HFF-Myc (cell line): ENCODE data around the gene SINHCAF.

ENCODE experiments used
- DNase-seq: peaks from one replicate; pipeline ENCODE4 v3.0.0-alpha.2; 2011; ENCODE audit warnings: low read depth; ENCODE audit errors: extremely low read depth
- H3K4me3 ChIP-seq: replicated peaks from 2 replicates; pipeline ENCODE4 v1.5.1; 2011; ENCODE audit warnings: low read depth, mild to moderate bottlenecking, control low read depth, low read length
- TF ChIP-seq, protein P1 (sequence below): IDR thresholded peaks from 2 replicates; pipeline ENCODE4 v1.5.1; 2012; ENCODE audit warnings: mild to moderate bottlenecking, low read depth, low read length, control low read depth; ENCODE audit errors: missing control alignments

SINHCAF gene

DNA sequence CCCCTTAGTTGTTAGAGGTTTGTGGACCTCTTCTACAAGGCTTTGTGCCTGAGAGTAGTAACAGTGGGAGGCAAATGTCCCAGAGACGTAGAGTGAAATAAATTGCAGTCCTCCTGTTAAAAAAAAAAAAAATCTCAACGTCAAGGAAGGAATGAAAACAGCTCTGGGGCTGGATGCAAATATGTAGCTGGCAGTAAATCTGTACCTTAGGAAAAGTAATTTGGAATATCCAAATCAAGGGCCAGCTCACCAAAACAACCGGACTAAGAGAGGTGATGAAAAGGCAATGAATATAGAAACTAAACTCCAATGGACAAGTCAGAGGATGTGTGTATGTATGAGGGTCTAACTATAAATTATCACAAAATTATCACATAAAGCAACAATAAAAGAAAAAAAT lies 27.0 kb downstream of the SINHCAF start:
- TF ChIP-seq, protein P1, sequence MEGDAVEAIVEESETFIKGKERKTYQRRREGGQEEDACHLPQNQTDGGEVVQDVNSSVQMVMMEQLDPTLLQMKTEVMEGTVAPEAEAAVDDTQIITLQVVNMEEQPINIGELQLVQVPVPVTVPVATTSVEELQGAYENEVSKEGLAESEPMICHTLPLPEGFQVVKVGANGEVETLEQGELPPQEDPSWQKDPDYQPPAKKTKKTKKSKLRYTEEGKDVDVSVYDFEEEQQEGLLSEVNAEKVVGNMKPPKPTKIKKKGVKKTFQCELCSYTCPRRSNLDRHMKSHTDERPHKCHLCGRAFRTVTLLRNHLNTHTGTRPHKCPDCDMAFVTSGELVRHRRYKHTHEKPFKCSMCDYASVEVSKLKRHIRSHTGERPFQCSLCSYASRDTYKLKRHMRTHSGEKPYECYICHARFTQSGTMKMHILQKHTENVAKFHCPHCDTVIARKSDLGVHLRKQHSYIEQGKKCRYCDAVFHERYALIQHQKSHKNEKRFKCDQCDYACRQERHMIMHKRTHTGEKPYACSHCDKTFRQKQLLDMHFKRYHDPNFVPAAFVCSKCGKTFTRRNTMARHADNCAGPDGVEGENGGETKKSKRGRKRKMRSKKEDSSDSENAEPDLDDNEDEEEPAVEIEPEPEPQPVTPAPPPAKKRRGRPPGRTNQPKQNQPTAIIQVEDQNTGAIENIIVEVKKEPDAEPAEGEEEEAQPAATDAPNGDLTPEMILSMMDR: no peak
- DNase-seq: no peak
- H3K4me3 ChIP-seq: no peak overlapping the region

DNA sequence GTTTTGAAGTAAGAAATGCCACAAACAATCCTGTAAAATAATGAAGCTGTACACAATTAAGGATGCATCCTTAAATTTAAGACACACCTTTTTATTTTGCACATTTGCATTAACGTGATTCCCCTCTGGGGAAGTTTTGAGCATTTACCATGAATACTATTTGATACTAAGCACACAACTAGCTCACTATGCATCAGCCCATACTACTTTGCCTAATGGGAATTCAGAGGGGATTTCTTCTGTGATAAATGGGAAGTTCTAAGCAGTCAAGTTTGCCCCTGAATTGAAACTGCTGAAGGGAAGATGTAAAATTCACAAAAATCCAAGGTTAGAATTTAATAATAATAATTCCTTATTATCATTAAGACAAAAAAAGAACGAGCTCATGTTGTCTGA lies 27.4 kb downstream of the SINHCAF start:
- no peak overlapping the region for H3K4me3 ChIP-seq
- TF ChIP-seq, protein P1: no peak
- no peak for DNase-seq

DNA sequence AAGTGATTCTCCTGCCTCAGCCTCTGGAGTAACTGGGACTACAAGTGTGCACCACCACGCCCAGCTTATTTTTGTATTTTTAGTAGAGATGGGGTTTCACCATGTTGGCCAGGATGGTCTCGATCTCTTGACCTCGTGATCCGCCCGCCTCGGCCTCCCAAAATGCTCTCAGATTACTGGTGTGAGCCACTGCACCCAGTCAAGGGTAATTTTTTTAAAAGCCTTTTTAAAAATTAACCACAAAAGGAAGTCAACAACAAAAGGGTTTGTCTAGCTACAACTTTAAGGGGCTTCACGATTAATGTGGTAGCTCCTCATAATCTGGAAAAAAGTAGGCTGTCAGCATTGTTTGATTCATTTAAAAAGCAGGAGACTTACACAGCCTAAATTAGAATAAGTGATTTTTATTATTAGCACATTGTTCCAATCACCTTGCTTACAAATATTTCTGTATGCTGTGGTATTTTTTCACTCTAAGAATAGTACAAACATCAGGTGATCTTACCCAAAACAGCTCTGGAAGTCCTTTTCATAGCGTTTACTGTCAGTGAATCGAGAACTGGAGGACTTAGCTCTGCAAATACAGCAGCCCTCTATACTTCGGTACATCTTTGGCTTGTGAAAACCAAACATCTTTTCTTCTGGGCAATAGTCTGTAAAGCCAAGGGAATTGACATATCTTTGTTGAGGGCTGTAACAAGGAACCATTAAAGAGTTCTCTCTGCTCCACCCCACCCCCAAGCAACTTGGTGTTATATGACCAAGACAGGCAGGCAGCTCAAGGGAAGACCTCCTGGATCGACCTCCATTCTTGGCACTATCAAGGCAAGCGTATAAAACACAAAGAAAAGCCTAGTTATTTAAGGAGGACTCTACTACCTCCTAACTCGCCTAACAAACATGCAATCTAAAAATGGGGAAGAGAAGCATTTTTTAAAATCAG lies 28.1 kb downstream of the SINHCAF start:
- DNase-seq: no peak

DNA sequence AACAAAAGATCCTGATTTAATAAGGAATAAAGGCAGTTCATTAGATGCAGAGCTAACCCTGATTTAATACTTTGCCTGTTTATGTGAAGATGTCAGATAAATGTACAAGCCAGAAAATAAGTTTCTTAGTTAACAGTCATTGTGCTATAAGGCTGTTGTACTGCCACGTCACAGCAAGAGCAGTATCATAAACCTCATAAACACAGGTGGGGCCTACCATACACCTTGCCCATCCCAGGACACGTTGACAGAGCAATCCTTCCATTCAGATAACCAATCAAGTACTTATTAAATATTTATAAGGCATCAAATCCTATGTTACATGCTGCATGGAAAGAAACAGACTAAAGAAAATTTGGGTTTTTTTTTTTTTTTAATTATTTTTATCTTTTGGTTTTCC lies 36.5 kb downstream of the SINHCAF start:
- TF ChIP-seq, protein P1: no peak
- no peak overlapping the region for H3K4me3 ChIP-seq
- DNase-seq: no peak

More for the DNA sequence above, 28.1 kb downstream of the SINHCAF start:
- H3K4me3 ChIP-seq: no peak overlapping the region
- TF ChIP-seq, protein P1: no peak

DNA sequence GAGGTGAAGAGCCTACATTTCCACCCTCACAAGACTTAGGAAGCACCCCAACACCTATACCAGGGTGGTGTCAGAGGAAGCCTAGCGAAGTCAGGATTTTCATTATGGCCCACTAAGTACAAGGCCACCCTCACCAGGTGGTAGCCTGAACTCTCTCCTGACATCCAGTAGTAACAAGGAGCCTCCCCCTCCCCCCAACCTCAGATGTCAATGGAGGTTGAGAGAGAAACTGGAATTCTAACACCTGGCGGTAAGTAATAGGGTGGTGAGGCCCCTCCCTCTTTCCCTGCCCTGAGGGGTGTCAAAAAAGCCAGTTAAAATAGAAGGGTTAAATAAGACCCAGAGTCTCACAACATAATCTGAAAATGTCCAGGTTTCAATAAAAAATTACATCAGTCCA lies 37.6 kb downstream of the SINHCAF start:
- TF ChIP-seq, protein P1: no peak
- DNase-seq: no peak
- H3K4me3 ChIP-seq: no peak overlapping the region

DNA sequence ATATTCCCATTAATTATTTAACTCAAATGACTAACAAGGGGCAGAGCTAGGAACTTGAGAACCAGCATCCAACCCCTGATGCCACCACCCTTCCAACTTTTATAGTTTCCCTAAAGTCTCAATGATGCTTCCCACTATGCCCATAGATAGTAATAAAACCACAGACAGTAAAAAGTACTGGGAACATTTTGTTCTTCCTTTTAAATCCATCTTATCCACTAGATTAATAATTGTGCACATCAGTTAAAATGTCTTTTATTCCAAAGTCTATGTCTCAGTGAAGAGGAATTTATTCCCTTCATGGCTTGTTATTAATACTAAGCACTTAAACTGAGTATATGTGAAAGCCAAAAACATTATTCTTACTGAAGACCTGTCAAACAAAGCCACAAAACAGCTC lies 45.8 kb downstream of the SINHCAF start:
- no peak overlapping the region for H3K4me3 ChIP-seq
- TF ChIP-seq, protein P1: no peak
- DNase-seq: no peak
